K562 (cell line): ENCODE results near the gene ERC2.

Experiments used
- CTCF ChIP-seq, 3 experiments: IDR thresholded peaks in 2 of 3; conservative IDR thresholded peaks in 1 of 3; 2 replicates each; pipeline ENCODE4 v1.5.1; 2011 to 2012; ENCODE audit warnings: low read length in 3 of 3, mild to moderate bottlenecking in 3 of 3, control low read depth in 2 of 3, improper control_type of control experiment in 1 of 3, inconsistent platforms in 1 of 3, low read depth in 1 of 3, mixed read lengths in 1 of 3, moderate library complexity in 1 of 3; ENCODE audit not compliant: insufficient read depth in 2 of 3
- FOSL1 ChIP-seq: fragments of 200-800 bp; sonication (Bioruptor generic); conservative IDR thresholded peaks from 2 replicates; pipeline ENCODE4 v1.6.1; 2016; ENCODE audit warnings: missing genetic modification characterization, missing compliant biosample characterization
- IRF9 ChIP-seq: fragments of 450-650 bp; IDR thresholded peaks from 2 replicates; pipeline ENCODE4 v1.6.1; 2016; ENCODE audit warnings: missing biosample characterization, missing genetic modification characterization
- KDM1A ChIP-seq, 2 experiments: fragments of 450-650 bp; IDR thresholded peaks; 2 replicates each; pipeline ENCODE4 v1.6.1; 2016; ENCODE audit warnings: mild to moderate bottlenecking in 2 of 2
- MAFF ChIP-seq: IDR thresholded peaks from 2 replicates; pipeline ENCODE4 v1.6.1; 2012; ENCODE audit warnings: low read length, improper control_type of control experiment
- REST ChIP-seq, 2 experiments: fragments of 450-650 bp; formaldehyde crosslinking in 1 of 2; IDR thresholded peaks; 2 replicates each; pipeline versions ENCODE4 v1.4.0 to v1.6.1; 2014 to 2020; ENCODE audit warnings: mild to moderate bottlenecking in 2 of 2, borderline replicate concordance in 1 of 2, low read depth in 1 of 2
- TAF1 ChIP-seq: IDR thresholded peaks from 2 replicates; pipeline ENCODE4 v1.6.1; 2011; ENCODE audit warnings: mild to moderate bottlenecking, low read length, moderate library complexity; ENCODE audit not compliant: insufficient read depth, control insufficient read depth, severe bottlenecking; ENCODE audit errors: extremely low read depth
- ZZZ3 ChIP-seq: fragments of 450-650 bp; IDR thresholded peaks from 2 replicates; pipeline ENCODE4 v1.6.1; 2016; ENCODE audit warnings: antibody characterized with exemption, mild to moderate bottlenecking, moderate library complexity

GRCh38 chr3:55501905-55502304, 966.4 kb downstream of the ERC2 start:
- TF ChIP-seq MAFF = no peak
- TF ChIP-seq REST (IDR thresholded peaks at IDR 0.05; ENCODE audit: borderline replicate concordance) = no peak
- TF ChIP-seq REST (CRISPR knock-in tag; IDR thresholded peaks at IDR 0.05; ENCODE audit: low read depth) = no peak
- no peak for TF ChIP-seq FOSL1 (tag)
- no peak for TF ChIP-seq KDM1A (IDR thresholded peaks at IDR 0.05)
- no peak for TF ChIP-seq CTCF (IDR thresholded peaks at IDR 0.05 in 2 of 3, conservative IDR thresholded peaks at IDR 0.05 in 1 of 3; ENCODE audit: insufficient read depth in 2 of 3, low read depth in 1 of 3, low read length in 3 of 3)
- TF ChIP-seq ZZZ3 = no peak
- TF ChIP-seq TAF1 = no peak
- no peak for TF ChIP-seq IRF9 (tag)
